ENCODE results near the gene POM121.
"Not testable (repeated sequence)": the region's sequence is repeated elsewhere in the genome, so short reads cannot be mapped to it uniquely, and the experiment has no call there.

The POM121 gene

GRCh38 chr7:72997887-72998468, 73.1 kb downstream of the POM121 start:
- DNase-seq (ENCODE audit: low spot score): not testable (repeated sequence)

Data from cerebellar cortex (tissue), 1 donor.